ENCODE results near the gene CDK18. TPM values are rescaled to one million over a fixed set of nuclear protein-coding genes. Genes with fewer than 3 reads are reported as not detected.

CDK18 gene
- total RNA-seq, 1 experiment from 2014 or later, result 9.2 TPM

DNA sequence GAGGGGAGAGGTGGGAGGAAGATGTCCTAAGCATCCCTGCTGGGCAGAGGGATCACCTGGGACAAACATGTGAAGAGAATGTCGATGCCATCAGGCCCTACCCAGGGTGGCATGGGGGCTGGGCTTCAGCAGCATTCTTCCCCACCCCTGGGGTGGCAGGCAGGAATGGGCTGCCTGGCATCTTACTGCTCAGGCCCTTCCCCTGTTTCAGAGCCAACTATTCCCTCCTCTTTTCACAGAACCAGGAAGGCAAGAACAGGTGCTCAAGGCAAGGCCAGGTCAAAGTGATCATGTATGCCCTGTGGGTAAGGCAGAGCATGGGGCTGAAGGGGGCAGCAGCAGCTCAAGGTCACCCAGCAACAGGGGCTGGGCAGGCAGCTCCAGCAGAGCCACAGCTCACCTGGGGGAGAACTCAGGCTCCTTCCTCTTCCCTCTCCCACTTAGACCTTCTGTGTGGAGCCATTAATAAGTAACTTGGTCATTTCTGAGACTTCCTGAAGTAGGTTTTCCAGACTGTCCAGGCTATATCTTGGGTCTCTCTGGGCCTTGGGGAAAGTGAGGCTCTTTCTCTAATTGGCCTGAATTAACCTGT is 70.9 kb downstream of the CDK18 start:
- Histone ChIP-seq H3K4me3 (ENCODE audit: low read depth, low read length, poor library complexity, severe bottlenecking) (no peak overlapping the region), H3K27me3 (replicated peaks; ENCODE audit: insufficient read depth, low read depth, low read length, poor library complexity) (peaks cover 74% of the 10 kb centered on the region), H3K36me3 (ENCODE audit: insufficient read depth, low read length, poor library complexity, severe bottlenecking) (no peaks in the 10 kb centered on the region), H3K27ac (ENCODE audit: low read depth, low read length, poor library complexity, severe bottlenecking) (no peak overlapping the region), H3K9me3 (ENCODE audit: low read depth, low read length, poor library complexity, severe bottlenecking) (no peaks in the 10 kb centered on the region), H3K4me1 (ENCODE audit: insufficient read depth, low read length, poor library complexity, severe bottlenecking) (no peaks in the 10 kb centered on the region)
- POLR2A ChIA-PET (ENCODE audit: low non-redundant PET), result no interaction called here
- no TSS peak for BruUV-seq (replicated peaks)
- CTCF ChIA-PET, result interaction anchor here (0.5 kb wide), 1 partner anchor 82 kb away, joined by 4 read pairs; no protein-coding TSS in a partner anchor
- TF ChIP-seq CTCF (conservative IDR thresholded peaks at IDR 0.05; ENCODE audit: low read depth, low read length) (no peak), EZH2 (IDR thresholded peaks at IDR 0.05; ENCODE audit: borderline replicate concordance, low read depth, low read length, poor library complexity, severe bottlenecking) (no peak)
- intact Hi-C loops (cut with micrococcal nuclease; ENCODE audit: unreplicated experiment), result no loop called here
- DNase-seq (ENCODE audit: low spot score), result no peak

DNA sequence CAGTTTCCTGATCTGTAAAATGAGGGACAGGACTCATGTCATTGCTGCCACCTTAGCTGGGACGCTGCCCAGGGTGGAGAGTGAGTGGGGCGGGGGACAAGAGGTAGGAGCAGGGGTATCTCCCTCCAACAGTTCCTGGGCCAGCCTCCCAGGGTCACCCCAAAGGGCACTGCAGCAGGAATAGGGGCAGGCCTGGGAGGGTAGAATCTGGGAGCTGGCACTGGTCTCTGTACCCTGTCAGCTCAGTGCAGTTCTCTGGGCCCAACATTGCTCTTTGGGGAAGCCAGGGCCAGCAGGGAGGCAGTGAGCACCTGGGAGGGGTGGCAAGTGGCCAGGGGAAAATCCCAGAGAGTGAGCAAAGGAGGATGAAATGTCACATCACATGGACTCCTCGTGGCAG is 71.5 kb downstream of the CDK18 start:
- POLR2A ChIA-PET (ENCODE audit: low non-redundant PET), result no interaction called here
- Histone ChIP-seq H3K4me1 (ENCODE audit: insufficient read depth, low read length, poor library complexity, severe bottlenecking) (no peaks in the 10 kb centered on the region), H3K36me3 (ENCODE audit: insufficient read depth, low read length, poor library complexity, severe bottlenecking) (no peaks in the 10 kb centered on the region), H3K27me3 (replicated peaks; ENCODE audit: insufficient read depth, low read depth, low read length, poor library complexity) (peaks cover 68% of the 10 kb centered on the region), H3K4me3 (ENCODE audit: low read depth, low read length, poor library complexity, severe bottlenecking) (no peak overlapping the region), H3K27ac (ENCODE audit: low read depth, low read length, poor library complexity, severe bottlenecking) (no peak overlapping the region), H3K9me3 (ENCODE audit: low read depth, low read length, poor library complexity, severe bottlenecking) (no peaks in the 10 kb centered on the region)
- CTCF ChIA-PET, result no interaction called here
- DNase-seq (ENCODE audit: low spot score), result no peak
- no peak for TF ChIP-seq EZH2 (IDR thresholded peaks at IDR 0.05; ENCODE audit: borderline replicate concordance, low read depth, low read length, poor library complexity, severe bottlenecking)
- no peak for TF ChIP-seq CTCF (conservative IDR thresholded peaks at IDR 0.05; ENCODE audit: low read depth, low read length)
- BruUV-seq (replicated peaks), result no TSS peak
- intact Hi-C loops (cut with micrococcal nuclease; ENCODE audit: unreplicated experiment), result no loop called here

- no peak for DNase-seq (ENCODE audit: low spot score)
- CTCF ChIA-PET, result no interaction called here
- intact Hi-C loops (cut with micrococcal nuclease; ENCODE audit: unreplicated experiment), result no loop called here
These were observed 72.6 kb downstream of the CDK18 start for GRCh38 chr1:205576805-205577761.

More at GRCh38 chr1:205576805-205577761, 72.6 kb downstream of the CDK18 start:
- Histone ChIP-seq H3K4me3 (ENCODE audit: low read depth, low read length, poor library complexity, severe bottlenecking) (no peak overlapping the region), H3K9me3 (ENCODE audit: low read depth, low read length, poor library complexity, severe bottlenecking) (no peaks in the 10 kb centered on the region), H3K27me3 (replicated peaks; ENCODE audit: insufficient read depth, low read depth, low read length, poor library complexity) (peaks cover 57% of the 10 kb centered on the region), H3K36me3 (ENCODE audit: insufficient read depth, low read length, poor library complexity, severe bottlenecking) (no peaks in the 10 kb centered on the region), H3K27ac (ENCODE audit: low read depth, low read length, poor library complexity, severe bottlenecking) (no peak overlapping the region), H3K4me1 (ENCODE audit: insufficient read depth, low read length, poor library complexity, severe bottlenecking) (no peaks in the 10 kb centered on the region)
- POLR2A ChIA-PET (ENCODE audit: low non-redundant PET), result no interaction called here
- TF ChIP-seq CTCF (conservative IDR thresholded peaks at IDR 0.05; ENCODE audit: low read depth, low read length) (no peak), EZH2 (IDR thresholded peaks at IDR 0.05; ENCODE audit: borderline replicate concordance, low read depth, low read length, poor library complexity, severe bottlenecking) (no peak)
- no TSS peak for BruUV-seq (replicated peaks)
